Astrocyte of the spinal cord (primary cell): ENCODE results near the gene PGK1.

Experiments
- DNase-seq: peaks from one replicate; pipeline ENCODE4 v3.0.0; 2011; ENCODE audit warnings: low read depth, low spot score
- H3K4me3 ChIP-seq: 2 replicates; pipeline ENCODE4 v1.5.1; 2011; ENCODE audit warnings: low read depth, mild to moderate bottlenecking, low read length, moderate library complexity
- CTCF ChIP-seq: IDR thresholded peaks from 2 replicates; pipeline ENCODE4 v1.5.1; 2012; ENCODE audit warnings: low read depth, mild to moderate bottlenecking, low read length, inconsistent platforms
- in situ Hi-C: cut with HindIII; loops from 2 replicates; pipeline ENCODE4 v1.10.0; 2017; ENCODE audit warnings: low sequenced_read_pairs

The PGK1 gene

GRCh38 chrX:78104447-78105176, 564 bp downstream of the PGK1 start:
- in situ Hi-C loops = no loop called here
- TF ChIP-seq CTCF = no peak
- H3K4me3 ChIP-seq = peak overlapping the region; percentile 90
- DNase-seq = peak; percentile 41

- no peak for TF ChIP-seq CTCF
- peak overlapping the region; percentile 90 for H3K4me3 ChIP-seq
- DNase-seq = no peak
- in situ Hi-C loops = no loop called here
These were observed 2.0 kb downstream of the PGK1 start for GRCh38 chrX:78105944-78106650.

- H3K4me3 ChIP-seq = peak overlapping the region; percentile 90
- no peak for DNase-seq
- no peak for TF ChIP-seq CTCF
- in situ Hi-C loops = no loop called here
These were observed 2.6 kb downstream of the PGK1 start for GRCh38 chrX:78106651-78106986.

GRCh38 chrX:78109458-78109857, 5.4 kb downstream of the PGK1 start:
- no peak overlapping the region for H3K4me3 ChIP-seq
- no peak for DNase-seq
- in situ Hi-C loops = no loop called here
- TF ChIP-seq CTCF = no peak

- DNase-seq = no peak
- no peak overlapping the region for H3K4me3 ChIP-seq
- in situ Hi-C loops = no loop called here
- TF ChIP-seq CTCF = no peak
These were observed 7.3 kb downstream of the PGK1 start for GRCh38 chrX:78111140-78111931.

- no peak for TF ChIP-seq CTCF
- no peak for DNase-seq
These were observed 12.3 kb downstream of the PGK1 start for GRCh38 chrX:78116365-78116764.

More at GRCh38 chrX:78116365-78116764, 12.3 kb downstream of the PGK1 start:
- in situ Hi-C loops = no loop called here
- H3K4me3 ChIP-seq = no peak overlapping the region
